Measurements from ENCODE around the gene NFAT5. TPM values are rescaled to one million over a fixed set of nuclear protein-coding genes. Genes with fewer than 3 reads are reported as not detected.
A peak's percentile ranks its signal among the peaks of the same experiment; 100 is the strongest.

NFAT5 gene
- total and polyA plus RNA-seq, 9 of the 15 experiments (the other 6 are each of a cell fraction or from before 2014, with no cell fraction given), result 0.78 to 20.5 (median 12.4) TPM

DNA sequence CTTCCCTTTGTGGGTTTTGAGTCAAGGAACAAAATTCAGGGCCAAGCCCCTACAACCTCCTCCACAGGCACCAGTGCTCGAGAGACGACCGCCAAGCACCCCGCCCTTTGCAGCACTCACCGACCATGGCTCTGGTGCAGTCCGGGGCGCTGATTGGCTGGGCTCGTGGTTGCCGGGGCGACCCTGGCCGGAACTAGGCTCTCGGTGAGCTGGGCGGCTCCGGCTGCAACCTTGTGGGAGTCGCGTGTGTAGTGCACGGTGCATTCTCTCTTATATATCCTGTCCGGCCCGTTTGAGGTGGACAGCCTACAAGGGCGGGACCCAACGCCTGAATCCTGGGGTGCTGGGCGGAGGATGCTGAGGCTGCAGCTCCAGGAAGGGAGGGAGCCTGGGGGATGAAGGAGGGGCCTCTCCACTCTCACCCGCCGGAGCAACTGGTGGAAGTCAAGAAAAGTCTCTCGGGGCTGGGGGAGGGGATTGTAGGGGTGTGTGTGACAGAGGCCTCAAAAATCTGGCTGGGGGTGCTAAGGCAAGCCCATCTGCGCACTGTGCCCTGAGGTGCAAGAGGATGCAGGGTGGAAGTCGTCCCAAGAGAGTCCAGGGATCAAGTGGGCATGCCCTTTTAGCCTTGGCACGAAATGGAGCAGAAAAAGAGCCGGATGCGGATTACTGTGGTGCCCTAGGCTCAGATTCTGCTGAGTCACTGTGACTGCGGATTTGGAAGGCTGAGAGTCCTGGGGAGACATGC lies 160.7 kb downstream of the NFAT5 start, which contains the start of gene NQO1 (continued):
- TF ChIP-seq ILK (tag; IDR thresholded peaks at IDR 0.05; ENCODE audit: borderline replicate concordance, low read depth), result no peak
- no peak for TF ChIP-seq PREB (CRISPR knock-in tag; IDR thresholded peaks at IDR 0.05)
- TF ChIP-seq, protein P1, sequence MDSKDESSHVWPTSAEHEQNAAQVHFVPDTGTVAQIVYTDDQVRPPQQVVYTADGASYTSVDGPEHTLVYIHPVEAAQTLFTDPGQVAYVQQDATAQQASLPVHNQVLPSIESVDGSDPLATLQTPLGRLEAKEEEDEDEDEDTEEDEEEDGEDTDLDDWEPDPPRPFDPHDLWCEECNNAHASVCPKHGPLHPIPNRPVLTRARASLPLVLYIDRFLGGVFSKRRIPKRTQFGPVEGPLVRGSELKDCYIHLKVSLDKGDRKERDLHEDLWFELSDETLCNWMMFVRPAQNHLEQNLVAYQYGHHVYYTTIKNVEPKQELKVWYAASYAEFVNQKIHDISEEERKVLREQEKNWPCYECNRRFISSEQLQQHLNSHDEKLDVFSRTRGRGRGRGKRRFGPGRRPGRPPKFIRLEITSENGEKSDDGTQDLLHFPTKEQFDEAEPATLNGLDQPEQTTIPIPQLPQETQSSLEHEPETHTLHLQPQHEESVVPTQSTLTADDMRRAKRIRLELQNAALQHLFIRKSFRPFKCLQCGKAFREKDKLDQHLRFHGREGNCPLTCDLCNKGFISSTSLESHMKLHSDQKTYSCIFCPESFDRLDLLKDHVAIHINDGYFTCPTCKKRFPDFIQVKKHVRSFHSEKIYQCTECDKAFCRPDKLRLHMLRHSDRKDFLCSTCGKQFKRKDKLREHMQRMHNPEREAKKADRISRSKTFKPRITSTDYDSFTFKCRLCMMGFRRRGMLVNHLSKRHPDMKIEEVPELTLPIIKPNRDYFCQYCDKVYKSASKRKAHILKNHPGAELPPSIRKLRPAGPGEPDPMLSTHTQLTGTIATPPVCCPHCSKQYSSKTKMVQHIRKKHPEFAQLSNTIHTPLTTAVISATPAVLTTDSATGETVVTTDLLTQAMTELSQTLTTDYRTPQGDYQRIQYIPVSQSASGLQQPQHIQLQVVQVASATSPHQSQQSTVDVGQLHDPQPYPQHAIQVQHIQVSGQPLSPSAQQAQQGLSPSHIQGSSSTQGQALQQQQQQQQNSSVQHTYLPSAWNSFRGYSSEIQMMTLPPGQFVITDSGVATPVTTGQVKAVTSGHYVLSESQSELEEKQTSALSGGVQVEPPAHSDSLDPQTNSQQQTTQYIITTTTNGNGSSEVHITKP (IDR thresholded peaks at IDR 0.05; ENCODE audit: partially characterized antibody), result peak; percentile 25
- 0 out of 4 replicates have a peak, but pooled peaks of 1 of the 2 experiments have one; percentile 38 for TF ChIP-seq TBL1XR1 (IDR thresholded peaks at IDR 0.05; ENCODE audit: low read length in 2 of 2)
- TF ChIP-seq ZNF512 (tag; IDR thresholded peaks at IDR 0.05), result no peak
- 0 out of 2 replicates have a peak, but pooled peaks have one; percentile 11 for TF ChIP-seq ZNF134 (CRISPR knock-in tag; conservative IDR thresholded peaks at IDR 0.05)
- peak; percentile 82 for TF ChIP-seq GABPA (tag; conservative IDR thresholded peaks at IDR 0.05; ENCODE audit: low read depth)
- no peak for TF ChIP-seq SMARCC2 (IDR thresholded peaks at IDR 0.05; ENCODE audit: low read depth)
- TF ChIP-seq SRSF3 (IDR thresholded peaks at IDR 0.05; ENCODE audit: insufficient read depth, low read length), result no peak
- TF ChIP-seq POU5F1 (IDR thresholded peaks at IDR 0.05; ENCODE audit: borderline replicate concordance, low read depth, low read length, partially characterized antibody), result no peak
- TF ChIP-seq LCOR (CRISPR knock-in tag; IDR thresholded peaks at IDR 0.05), result peak; percentile 88
- TF ChIP-seq MEF2D (tag; conservative IDR thresholded peaks at IDR 0.05; ENCODE audit: low read depth), result no peak
- no peak for TF ChIP-seq KAT7 (CRISPR knock-in tag; IDR thresholded peaks at IDR 0.05; ENCODE audit: borderline replicate concordance)
- no peak for TF ChIP-seq NFATC3 (IDR thresholded peaks at IDR 0.05)
- TF ChIP-seq RBM22 (IDR thresholded peaks at IDR 0.05; ENCODE audit: low read depth, low read length, poor library complexity, severe bottlenecking), result peak; percentile 99
- no peak for TF ChIP-seq SMARCA5 (IDR thresholded peaks at IDR 0.05)
- TF ChIP-seq, protein P2, sequence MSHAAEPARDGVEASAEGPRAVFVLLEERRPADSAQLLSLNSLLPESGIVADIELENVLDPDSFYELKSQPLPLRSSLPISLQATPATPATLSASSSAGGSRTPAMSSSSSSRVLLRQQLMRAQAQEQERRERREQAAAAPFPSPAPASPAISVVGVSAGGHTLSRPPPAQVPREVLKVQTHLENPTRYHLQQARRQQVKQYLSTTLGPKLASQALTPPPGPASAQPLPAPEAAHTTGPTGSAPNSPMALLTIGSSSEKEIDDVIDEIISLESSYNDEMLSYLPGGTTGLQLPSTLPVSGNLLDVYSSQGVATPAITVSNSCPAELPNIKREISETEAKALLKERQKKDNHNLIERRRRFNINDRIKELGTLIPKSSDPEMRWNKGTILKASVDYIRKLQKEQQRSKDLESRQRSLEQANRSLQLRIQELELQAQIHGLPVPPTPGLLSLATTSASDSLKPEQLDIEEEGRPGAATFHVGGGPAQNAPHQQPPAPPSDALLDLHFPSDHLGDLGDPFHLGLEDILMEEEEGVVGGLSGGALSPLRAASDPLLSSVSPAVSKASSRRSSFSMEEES (CRISPR knock-in tag; IDR thresholded peaks at IDR 0.05), result no peak

Data from K562 (cell line).